ENCODE results near the gene PGLYRP3. TPM values are rescaled to one million over a fixed set of nuclear protein-coding genes. Genes with fewer than 3 reads are reported as not detected.

The PGLYRP3 gene
- total and polyA plus RNA-seq, 9 of the 15 experiments (the other 6 are each of a cell fraction or from before 2014, with no cell fraction given): not detected

- TF ChIP-seq ZBTB9 (CRISPR knock-in tag; IDR thresholded peaks at IDR 0.05): peak; percentile 80
- no peak for TF ChIP-seq SIX5 (IDR thresholded peaks at IDR 0.05; ENCODE audit: borderline replicate concordance in 1 of 2, insufficient read depth in 1 of 2, low read depth in 1 of 2, low read length in 2 of 2)
- no peak for TF ChIP-seq MCM5 (IDR thresholded peaks at IDR 0.05; ENCODE audit: low read depth)
- no peak for TF ChIP-seq TCFL5 (CRISPR knock-in tag; conservative IDR thresholded peaks at IDR 0.05)
- TF ChIP-seq ZNF324 (CRISPR knock-in tag; IDR thresholded peaks at IDR 0.05): no peak
- no peak for TF ChIP-seq MTF1 (CRISPR knock-in tag; IDR thresholded peaks at IDR 0.05; ENCODE audit: borderline replicate concordance)
- H3K79me2 ChIP-seq (ENCODE audit: control insufficient read depth, insufficient read depth, low read length): no peaks in the 10 kb centered on the region
- no peak overlapping the region for H3K4me3 ChIP-seq
- H3K36me3 ChIP-seq (ENCODE audit: control insufficient read depth, insufficient read depth, low read length): no peaks in the 10 kb centered on the region
- FAIRE-seq (no peak), DNase-seq (ENCODE audit: extremely low read depth in 1 of 4, low spot score in 3 of 4) (no peak), ATAC-seq (no peak; the same call in 2 of the 3 replicates)
- WGBS (ENCODE audit: insufficient coverage, low coverage, missing lambda C conversion rate): 0% methylated on average over 11 of the region's 11 CpGs
- no peaks in the 10 kb centered on the region for H3K9me1 ChIP-seq (ENCODE audit: control insufficient read depth, insufficient read depth, low read length)
- H3K9me3 ChIP-seq (replicated peaks; ENCODE audit: control insufficient read depth, insufficient read depth, low read depth, low read length): no peaks in the 10 kb centered on the region
- H3K9ac ChIP-seq (ENCODE audit: insufficient read depth in 1 of 2, low read depth in 2 of 2, low read length in 2 of 2): no peak overlapping the region
- no peak overlapping the region for H2AFZ ChIP-seq (ENCODE audit: low read depth, low read length)
- in situ Hi-C loops (cut with MboI): no loop called here
- intact Hi-C loops (cut with micrococcal nuclease): no loop called here
- H3K4me1 ChIP-seq (replicated peaks in 1 of 2; ENCODE audit: control insufficient read depth in 2 of 2, insufficient read depth in 2 of 2, low read length in 2 of 2): peaks cover 0 to 5% of the 10 kb centered on the region in 2 experiments; a peak in 1 of 5 replicates
- ChIA-PET CTCF (ENCODE audit: low intra/inter-chr PET ratio) (no interaction called here), POLR2A (interaction anchor here (0.7 kb wide), 1 partner anchor 273 kb away, joined by 3 read pairs; the partner anchor contains the start of gene CHTOP)
- no TSS peak for BruUV-seq (replicated peaks)
- peaks cover 4 to 60% of the 10 kb centered on the region in 2 experiments; a peak in 4 of 5 replicates for H3K27me3 ChIP-seq (ENCODE audit: control insufficient read depth in 2 of 2, insufficient read depth in 2 of 2, low read length in 2 of 2)
- no peak overlapping the region for H3K27ac ChIP-seq (ENCODE audit: extremely low read depth, low read depth, low read length)
- no peaks in the 10 kb centered on the region; the same call in 1 of the 2 replicates for H4K20me1 ChIP-seq (replicated peaks; ENCODE audit: control insufficient read depth, insufficient read depth, low read length)
- no peak overlapping the region for H3K4me2 ChIP-seq (ENCODE audit: insufficient read depth, low read length)
These were observed 48.1 kb upstream of the PGLYRP3 start for GRCh38 chr1:153360592-153361479.

Measured in K562 (cell line).